HL-60 (cell line): ENCODE results near the gene TSHZ3.

Experiments used
- POLR2AphosphoS5 ChIP-seq: IDR thresholded peaks from 2 replicates; pipeline ENCODE4 v1.6.1; 2012; ENCODE audit warnings: low read depth
- TF ChIP-seq, protein P1 (sequence below): IDR thresholded peaks from one replicate; pipeline ENCODE4 v1.5.1; 2011; ENCODE audit warnings: low read length, control low read depth, inconsistent platforms; ENCODE audit not compliant: insufficient read depth
- TF ChIP-seq, protein P2 (sequence below): IDR thresholded peaks from 2 replicates; pipeline ENCODE4 v1.6.1; 2012; ENCODE audit warnings: low read depth; ENCODE audit not compliant: insufficient replicate concordance

DNA sequence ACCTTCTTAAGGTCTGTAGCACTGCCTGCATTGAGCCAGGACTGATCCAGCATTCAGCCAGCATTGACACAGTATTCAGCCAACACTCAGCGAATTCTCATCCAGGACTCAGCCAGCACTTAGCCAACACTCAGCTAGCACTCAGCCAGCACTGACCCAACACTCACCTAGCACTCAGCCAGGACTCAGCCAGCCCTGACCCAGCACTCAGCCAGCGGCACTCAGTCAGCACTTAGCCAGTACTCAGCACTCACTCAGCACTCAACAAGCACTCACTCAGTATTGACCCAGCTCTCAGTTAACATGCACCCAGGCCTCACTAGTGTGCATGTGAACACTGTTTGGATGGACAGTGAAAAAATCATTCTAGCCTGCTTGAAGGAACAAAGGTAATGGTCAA lies 55.0 kb downstream of the TSHZ3 start:
- TF ChIP-seq, protein P1, sequence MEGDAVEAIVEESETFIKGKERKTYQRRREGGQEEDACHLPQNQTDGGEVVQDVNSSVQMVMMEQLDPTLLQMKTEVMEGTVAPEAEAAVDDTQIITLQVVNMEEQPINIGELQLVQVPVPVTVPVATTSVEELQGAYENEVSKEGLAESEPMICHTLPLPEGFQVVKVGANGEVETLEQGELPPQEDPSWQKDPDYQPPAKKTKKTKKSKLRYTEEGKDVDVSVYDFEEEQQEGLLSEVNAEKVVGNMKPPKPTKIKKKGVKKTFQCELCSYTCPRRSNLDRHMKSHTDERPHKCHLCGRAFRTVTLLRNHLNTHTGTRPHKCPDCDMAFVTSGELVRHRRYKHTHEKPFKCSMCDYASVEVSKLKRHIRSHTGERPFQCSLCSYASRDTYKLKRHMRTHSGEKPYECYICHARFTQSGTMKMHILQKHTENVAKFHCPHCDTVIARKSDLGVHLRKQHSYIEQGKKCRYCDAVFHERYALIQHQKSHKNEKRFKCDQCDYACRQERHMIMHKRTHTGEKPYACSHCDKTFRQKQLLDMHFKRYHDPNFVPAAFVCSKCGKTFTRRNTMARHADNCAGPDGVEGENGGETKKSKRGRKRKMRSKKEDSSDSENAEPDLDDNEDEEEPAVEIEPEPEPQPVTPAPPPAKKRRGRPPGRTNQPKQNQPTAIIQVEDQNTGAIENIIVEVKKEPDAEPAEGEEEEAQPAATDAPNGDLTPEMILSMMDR: no peak
- no peak for TF ChIP-seq POLR2AphosphoS5
- TF ChIP-seq, protein P2, sequence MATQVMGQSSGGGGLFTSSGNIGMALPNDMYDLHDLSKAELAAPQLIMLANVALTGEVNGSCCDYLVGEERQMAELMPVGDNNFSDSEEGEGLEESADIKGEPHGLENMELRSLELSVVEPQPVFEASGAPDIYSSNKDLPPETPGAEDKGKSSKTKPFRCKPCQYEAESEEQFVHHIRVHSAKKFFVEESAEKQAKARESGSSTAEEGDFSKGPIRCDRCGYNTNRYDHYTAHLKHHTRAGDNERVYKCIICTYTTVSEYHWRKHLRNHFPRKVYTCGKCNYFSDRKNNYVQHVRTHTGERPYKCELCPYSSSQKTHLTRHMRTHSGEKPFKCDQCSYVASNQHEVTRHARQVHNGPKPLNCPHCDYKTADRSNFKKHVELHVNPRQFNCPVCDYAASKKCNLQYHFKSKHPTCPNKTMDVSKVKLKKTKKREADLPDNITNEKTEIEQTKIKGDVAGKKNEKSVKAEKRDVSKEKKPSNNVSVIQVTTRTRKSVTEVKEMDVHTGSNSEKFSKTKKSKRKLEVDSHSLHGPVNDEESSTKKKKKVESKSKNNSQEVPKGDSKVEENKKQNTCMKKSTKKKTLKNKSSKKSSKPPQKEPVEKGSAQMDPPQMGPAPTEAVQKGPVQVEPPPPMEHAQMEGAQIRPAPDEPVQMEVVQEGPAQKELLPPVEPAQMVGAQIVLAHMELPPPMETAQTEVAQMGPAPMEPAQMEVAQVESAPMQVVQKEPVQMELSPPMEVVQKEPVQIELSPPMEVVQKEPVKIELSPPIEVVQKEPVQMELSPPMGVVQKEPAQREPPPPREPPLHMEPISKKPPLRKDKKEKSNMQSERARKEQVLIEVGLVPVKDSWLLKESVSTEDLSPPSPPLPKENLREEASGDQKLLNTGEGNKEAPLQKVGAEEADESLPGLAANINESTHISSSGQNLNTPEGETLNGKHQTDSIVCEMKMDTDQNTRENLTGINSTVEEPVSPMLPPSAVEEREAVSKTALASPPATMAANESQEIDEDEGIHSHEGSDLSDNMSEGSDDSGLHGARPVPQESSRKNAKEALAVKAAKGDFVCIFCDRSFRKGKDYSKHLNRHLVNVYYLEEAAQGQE: no peak
